Measurements from ENCODE around the gene OR2L2. TPM values are rescaled to one million over a fixed set of nuclear protein-coding genes. Genes with fewer than 3 reads are reported as not detected.

Gene OR2L2
- total RNA-seq, 4 donors from 2014 or later, result not detected

Other genes starting within 250 kb of the OR2L2 start
- gene OR14A16, start 206.0 kb upstream of the OR2L2 start, total RNA-seq, result not detected
- not detected for gene OR11L1, start 188.2 kb upstream of the OR2L2 start, total RNA-seq
- gene TRIM58, start 172.9 kb upstream of the OR2L2 start, total RNA-seq, result 1 to 10 TPM in 1 of 4 donors, under 1 TPM in 3; 0.59 to 7.9 (median 0.87) TPM
- gene OR2W3, start 134.5 kb upstream of the OR2L2 start, total RNA-seq, result 1 to 10 TPM in 2 of 4 donors, under 1 TPM in 1, not detected in 1; 0.81 to 3.1 (median 1.2) TPM
- not detected for gene OR2T8, start 109.8 kb upstream of the OR2L2 start, total RNA-seq
- gene OR2AJ1, start 105.2 kb upstream of the OR2L2 start, total RNA-seq, result not detected
- gene OR2L8, start 81.2 kb upstream of the OR2L2 start, total RNA-seq, result under 1 TPM in 1 of 4 donors, not detected in 3; 0.97 TPM
- not detected for gene OR2AK2, start 64.8 kb upstream of the OR2L2 start, total RNA-seq
- not detected for gene OR2L5, start 16.4 kb upstream of the OR2L2 start, total RNA-seq
- not detected for gene OR2L3, start 16.8 kb downstream of the OR2L2 start, total RNA-seq
- gene OR2L13, start 65.1 kb downstream of the OR2L2 start, total RNA-seq, result not detected
- not detected for gene OR2M5, start 115.1 kb downstream of the OR2L2 start, total RNA-seq
- gene OR2M2, start 144.8 kb downstream of the OR2L2 start, total RNA-seq, result not detected
- gene OR2M3, start 167.2 kb downstream of the OR2L2 start, total RNA-seq, result not detected
- not detected for gene OR2M4, start 201.3 kb downstream of the OR2L2 start, total RNA-seq
- gene OR2T33, start 247.9 kb downstream of the OR2L2 start, total RNA-seq, result under 1 TPM in 1 of 4 donors, not detected in 3; 0.34 TPM

Measured in suprapubic skin (tissue), 4 donors.